ENCODE measurements around the gene YIPF6. TPM values are rescaled to one million over a fixed set of nuclear protein-coding genes. Genes with fewer than 3 reads are reported as not detected.

YIPF6 gene
- total RNA-seq, 1 experiment from 2014 or later: 43.3 TPM

DNA sequence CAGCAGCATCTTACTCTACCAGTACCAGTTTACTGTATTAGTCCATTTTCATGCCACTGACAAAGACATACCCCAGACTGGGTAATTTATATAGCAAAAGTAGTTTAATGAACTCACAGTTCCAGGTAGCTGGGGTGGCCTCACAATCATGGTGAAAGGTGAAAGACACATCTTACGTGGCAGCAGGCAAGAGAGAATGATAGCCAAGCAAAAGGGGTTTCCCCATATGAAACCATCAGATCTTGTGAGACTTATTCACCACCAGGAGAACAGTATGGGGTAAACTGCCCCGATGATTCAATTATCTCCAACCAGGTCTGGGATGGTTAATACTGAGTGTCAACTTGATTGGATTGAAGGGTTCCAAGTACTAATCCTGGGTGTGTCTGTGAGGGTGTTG is 69.3 kb downstream of the YIPF6 start:
- no peak overlapping the region for H2AFZ ChIP-seq (ENCODE audit: low read depth, low read length, poor library complexity, severe bottlenecking)
- no TSS peak for BruUV-seq (replicated peaks)
- CTCF ChIA-PET: no interaction called here

More for the DNA sequence above, 69.3 kb downstream of the YIPF6 start:
- POLR2A ChIA-PET: no interaction called here
- DNase-seq (ENCODE audit: low read depth, low spot score) (no peak), ATAC-seq (no peak)
- H3K9ac ChIP-seq (ENCODE audit: low read length): no peak overlapping the region
- TF ChIP-seq EZH2 (IDR thresholded peaks at IDR 0.05) (no peak), RAD21 (IDR thresholded peaks at IDR 0.05; ENCODE audit: low read depth) (no peak), EZH2phosphoT487 (IDR thresholded peaks at IDR 0.05; ENCODE audit: borderline replicate concordance) (no peak), CBX3 (IDR thresholded peaks at IDR 0.05; ENCODE audit: low read depth) (no peak), ZNF274 (IDR thresholded peaks at IDR 0.05; ENCODE audit: low read depth, low read length) (no peak), SRF (IDR thresholded peaks at IDR 0.05; ENCODE audit: low read depth) (no peak), SP1 (IDR thresholded peaks at IDR 0.05; ENCODE audit: low read depth) (no peak), SIN3A (IDR thresholded peaks at IDR 0.05; ENCODE audit: low read depth) (no peak), TCF7L2 (IDR thresholded peaks at IDR 0.05; ENCODE audit: borderline replicate concordance, extremely low read depth, insufficient read depth, insufficient read length) (no peak), YY1 (IDR thresholded peaks at IDR 0.05; ENCODE audit: extremely low read depth, insufficient replicate concordance, low read depth, low read length) (no peak), EGR1 (IDR thresholded peaks at IDR 0.05; ENCODE audit: low read depth) (no peak), ELF1 (IDR thresholded peaks at IDR 0.05; ENCODE audit: borderline replicate concordance, low read depth) (no peak)
- TF ChIP-seq, protein P1, sequence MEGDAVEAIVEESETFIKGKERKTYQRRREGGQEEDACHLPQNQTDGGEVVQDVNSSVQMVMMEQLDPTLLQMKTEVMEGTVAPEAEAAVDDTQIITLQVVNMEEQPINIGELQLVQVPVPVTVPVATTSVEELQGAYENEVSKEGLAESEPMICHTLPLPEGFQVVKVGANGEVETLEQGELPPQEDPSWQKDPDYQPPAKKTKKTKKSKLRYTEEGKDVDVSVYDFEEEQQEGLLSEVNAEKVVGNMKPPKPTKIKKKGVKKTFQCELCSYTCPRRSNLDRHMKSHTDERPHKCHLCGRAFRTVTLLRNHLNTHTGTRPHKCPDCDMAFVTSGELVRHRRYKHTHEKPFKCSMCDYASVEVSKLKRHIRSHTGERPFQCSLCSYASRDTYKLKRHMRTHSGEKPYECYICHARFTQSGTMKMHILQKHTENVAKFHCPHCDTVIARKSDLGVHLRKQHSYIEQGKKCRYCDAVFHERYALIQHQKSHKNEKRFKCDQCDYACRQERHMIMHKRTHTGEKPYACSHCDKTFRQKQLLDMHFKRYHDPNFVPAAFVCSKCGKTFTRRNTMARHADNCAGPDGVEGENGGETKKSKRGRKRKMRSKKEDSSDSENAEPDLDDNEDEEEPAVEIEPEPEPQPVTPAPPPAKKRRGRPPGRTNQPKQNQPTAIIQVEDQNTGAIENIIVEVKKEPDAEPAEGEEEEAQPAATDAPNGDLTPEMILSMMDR (IDR thresholded peaks at IDR 0.05 in 2 of 3, conservative IDR thresholded peaks at IDR 0.05 in 1 of 3; ENCODE audit: borderline replicate concordance in 1 of 3, insufficient read depth in 1 of 3, low read depth in 2 of 3, low read length in 2 of 3): no peak
- TF ChIP-seq, protein P2, sequence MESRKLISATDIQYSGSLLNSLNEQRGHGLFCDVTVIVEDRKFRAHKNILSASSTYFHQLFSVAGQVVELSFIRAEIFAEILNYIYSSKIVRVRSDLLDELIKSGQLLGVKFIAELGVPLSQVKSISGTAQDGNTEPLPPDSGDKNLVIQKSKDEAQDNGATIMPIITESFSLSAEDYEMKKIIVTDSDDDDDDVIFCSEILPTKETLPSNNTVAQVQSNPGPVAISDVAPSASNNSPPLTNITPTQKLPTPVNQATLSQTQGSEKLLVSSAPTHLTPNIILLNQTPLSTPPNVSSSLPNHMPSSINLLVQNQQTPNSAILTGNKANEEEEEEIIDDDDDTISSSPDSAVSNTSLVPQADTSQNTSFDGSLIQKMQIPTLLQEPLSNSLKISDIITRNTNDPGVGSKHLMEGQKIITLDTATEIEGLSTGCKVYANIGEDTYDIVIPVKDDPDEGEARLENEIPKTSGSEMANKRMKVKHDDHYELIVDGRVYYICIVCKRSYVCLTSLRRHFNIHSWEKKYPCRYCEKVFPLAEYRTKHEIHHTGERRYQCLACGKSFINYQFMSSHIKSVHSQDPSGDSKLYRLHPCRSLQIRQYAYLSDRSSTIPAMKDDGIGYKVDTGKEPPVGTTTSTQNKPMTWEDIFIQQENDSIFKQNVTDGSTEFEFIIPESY (IDR thresholded peaks at IDR 0.05; ENCODE audit: extremely low read depth, insufficient replicate concordance, low read length): no peak
- TF ChIP-seq, protein P3, sequence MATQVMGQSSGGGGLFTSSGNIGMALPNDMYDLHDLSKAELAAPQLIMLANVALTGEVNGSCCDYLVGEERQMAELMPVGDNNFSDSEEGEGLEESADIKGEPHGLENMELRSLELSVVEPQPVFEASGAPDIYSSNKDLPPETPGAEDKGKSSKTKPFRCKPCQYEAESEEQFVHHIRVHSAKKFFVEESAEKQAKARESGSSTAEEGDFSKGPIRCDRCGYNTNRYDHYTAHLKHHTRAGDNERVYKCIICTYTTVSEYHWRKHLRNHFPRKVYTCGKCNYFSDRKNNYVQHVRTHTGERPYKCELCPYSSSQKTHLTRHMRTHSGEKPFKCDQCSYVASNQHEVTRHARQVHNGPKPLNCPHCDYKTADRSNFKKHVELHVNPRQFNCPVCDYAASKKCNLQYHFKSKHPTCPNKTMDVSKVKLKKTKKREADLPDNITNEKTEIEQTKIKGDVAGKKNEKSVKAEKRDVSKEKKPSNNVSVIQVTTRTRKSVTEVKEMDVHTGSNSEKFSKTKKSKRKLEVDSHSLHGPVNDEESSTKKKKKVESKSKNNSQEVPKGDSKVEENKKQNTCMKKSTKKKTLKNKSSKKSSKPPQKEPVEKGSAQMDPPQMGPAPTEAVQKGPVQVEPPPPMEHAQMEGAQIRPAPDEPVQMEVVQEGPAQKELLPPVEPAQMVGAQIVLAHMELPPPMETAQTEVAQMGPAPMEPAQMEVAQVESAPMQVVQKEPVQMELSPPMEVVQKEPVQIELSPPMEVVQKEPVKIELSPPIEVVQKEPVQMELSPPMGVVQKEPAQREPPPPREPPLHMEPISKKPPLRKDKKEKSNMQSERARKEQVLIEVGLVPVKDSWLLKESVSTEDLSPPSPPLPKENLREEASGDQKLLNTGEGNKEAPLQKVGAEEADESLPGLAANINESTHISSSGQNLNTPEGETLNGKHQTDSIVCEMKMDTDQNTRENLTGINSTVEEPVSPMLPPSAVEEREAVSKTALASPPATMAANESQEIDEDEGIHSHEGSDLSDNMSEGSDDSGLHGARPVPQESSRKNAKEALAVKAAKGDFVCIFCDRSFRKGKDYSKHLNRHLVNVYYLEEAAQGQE (IDR thresholded peaks at IDR 0.05; ENCODE audit: low read depth): no peak
- TF ChIP-seq, protein P4, sequence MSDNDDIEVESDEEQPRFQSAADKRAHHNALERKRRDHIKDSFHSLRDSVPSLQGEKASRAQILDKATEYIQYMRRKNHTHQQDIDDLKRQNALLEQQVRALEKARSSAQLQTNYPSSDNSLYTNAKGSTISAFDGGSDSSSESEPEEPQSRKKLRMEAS (IDR thresholded peaks at IDR 0.05): no peak
- RAD21 ChIA-PET (ENCODE audit: low non-redundant PET in 1 of 2, low total read pairs in 2 of 2, uncharacterized antibody in 2 of 2, unreplicated experiment in 2 of 2): no interaction called here
- H3K36me3 ChIP-seq (ENCODE audit: control insufficient read depth in 1 of 2, insufficient read depth in 2 of 2, low read length in 2 of 2): no peaks in the 10 kb centered on the region
- no peaks in the 10 kb centered on the region for H3K27me3 ChIP-seq (ENCODE audit: insufficient read depth, low read length)
- H3K79me2 ChIP-seq (ENCODE audit: insufficient read depth, low read length): no peaks in the 10 kb centered on the region
- no peak overlapping the region for H3K27ac ChIP-seq (ENCODE audit: low read depth, low read length)
- no peaks in the 10 kb centered on the region for H3K9me3 ChIP-seq (ENCODE audit: control insufficient read depth in 1 of 2, insufficient read depth in 1 of 2, low read depth in 1 of 2, low read length in 2 of 2)
- peaks cover 4 to 25% of the 10 kb centered on the region in 2 experiments; a peak in 3 of 4 replicates for H3K4me1 ChIP-seq (ENCODE audit: control insufficient read depth in 1 of 2, insufficient read depth in 2 of 2, low read length in 2 of 2)
- no peaks in the 10 kb centered on the region for H3K9me2 ChIP-seq (ENCODE audit: insufficient read depth)
- H4K20me1 ChIP-seq (ENCODE audit: insufficient read depth): no peaks in the 10 kb centered on the region
- H3K4me3 ChIP-seq (replicated peaks in 1 of 2; ENCODE audit: low read depth in 1 of 2, low read length in 2 of 2): no peak overlapping the region
- H3K4me2 ChIP-seq (ENCODE audit: low read length): no peak overlapping the region
- intact Hi-C loops (cut with micrococcal nuclease): no loop called here
